BJ (cell line): ENCODE results near the gene RAB33B. TPM values are rescaled to one million over a fixed set of nuclear protein-coding genes. Genes with fewer than 3 reads are reported as not detected.
"Not testable (repeated sequence)": the region's sequence is repeated elsewhere in the genome, so short reads cannot be mapped to it uniquely, and the experiment has no call there.

Experiments
- CTCF ChIA-PET: fragments of 350-600 bp; formaldehyde crosslinking; extraction: SDS; loops from one replicate; lab custom pipeline; 2021; ENCODE audit warnings: antibody characterized with exemption, inconsistent platforms; lab: Yijun Ruan, JAX
- POLR2A ChIA-PET: fragments of 300-600 bp; sonication (Branson Sonifier 250); formaldehyde crosslinking; extraction: SDS; loops from one replicate; lab custom pipeline; 2021; ENCODE audit warnings: antibody characterized with exemption; lab: Charles Lee
- DNase-seq: peaks from one replicate; pipeline ENCODE4 v3.0.0-alpha.2; 2011; ENCODE audit warnings: low read depth
- H3K27me3 ChIP-seq: 2 replicates; pipeline ENCODE4 v1.6.0; 2011; ENCODE audit warnings: low read length; ENCODE audit not compliant: control insufficient read depth, insufficient read depth
- H3K36me3 ChIP-seq: 2 replicates; pipeline ENCODE4 v1.5.1; 2011; ENCODE audit warnings: low read length; ENCODE audit not compliant: control insufficient read depth, insufficient read depth
- H3K4me3 ChIP-seq: 2 replicates; pipeline ENCODE4 v1.5.1; 2011; ENCODE audit warnings: low read depth, mild to moderate bottlenecking, control low read depth, low read length
- CTCF ChIP-seq: IDR thresholded peaks from 2 replicates; pipeline ENCODE4 v1.5.1; 2011; ENCODE audit warnings: low read depth, mild to moderate bottlenecking, control low read depth, inconsistent platforms, low read length, moderate library complexity; ENCODE audit not compliant: insufficient read depth
- polyA plus RNA-seq: library from polyadenylated mRNA; depleted of rRNA; stranded (reverse); fragments of >200 nt; gene quantifications from 2 replicates; pipeline ENCODE4 v1.2.3, GENCODE V29; 2011

Gene RAB33B
- polyA plus RNA-seq, 1 experiment, result 4.0 TPM

- no peak overlapping the region for H3K4me3 ChIP-seq
- no peaks in the 10 kb centered on the region for H3K27me3 ChIP-seq
- no peak for DNase-seq
- ChIA-PET CTCF (no interaction called here), POLR2A (interaction anchor here (0.6 kb wide), 1 partner anchor 404 kb away, joined by 3 read pairs; no protein-coding TSS in a partner anchor)
- H3K36me3 ChIP-seq, result no peaks in the 10 kb centered on the region
- no peak for TF ChIP-seq CTCF
These were observed 3.4 kb downstream of the RAB33B start for GRCh38 chr4:139457318-139457717.

- CTCF ChIA-PET, result no interaction called here
- no peak for DNase-seq
- Histone ChIP-seq H3K4me3 (no peak overlapping the region), H3K27me3 (no peaks in the 10 kb centered on the region), H3K36me3 (no peaks in the 10 kb centered on the region)
- POLR2A ChIA-PET, result no interaction called here
- TF ChIP-seq CTCF, result no peak
These were observed 4.6 kb downstream of the RAB33B start for GRCh38 chr4:139458543-139458942.

GRCh38 chr4:139458999-139459398 is 5.1 kb downstream of the RAB33B start:
- ChIA-PET POLR2A (interaction anchor here (0.6 kb wide), 1 partner anchor 38 kb away, joined by 4 read pairs; no protein-coding TSS in a partner anchor), CTCF (interaction anchor here (0.6 kb wide), 1 partner anchor 1927 kb away, joined by 4 read pairs; no protein-coding TSS in a partner anchor)
- no peak for DNase-seq
- no peak for TF ChIP-seq CTCF
- no peaks in the 10 kb centered on the region for H3K36me3 ChIP-seq
- H3K4me3 ChIP-seq, result no peak overlapping the region
- H3K27me3 ChIP-seq, result no peaks in the 10 kb centered on the region

GRCh38 chr4:139460565-139460964 is 6.6 kb downstream of the RAB33B start:
- no peak for DNase-seq
- POLR2A ChIA-PET, result no interaction called here
- H3K27me3 ChIP-seq, result no peaks in the 10 kb centered on the region
- no peak overlapping the region for H3K4me3 ChIP-seq
- no peaks in the 10 kb centered on the region for H3K36me3 ChIP-seq
- CTCF ChIA-PET, result no interaction called here
- no peak for TF ChIP-seq CTCF

GRCh38 chr4:139461022-139461628 is 7.2 kb downstream of the RAB33B start:
- Histone ChIP-seq H3K4me3 (no peak overlapping the region), H3K27me3 (no peaks in the 10 kb centered on the region), H3K36me3 (no peaks in the 10 kb centered on the region)
- DNase-seq, result no peak
- ChIA-PET CTCF (interaction anchor here (1.8 kb wide), 1 partner anchor 36 kb away, joined by 5 read pairs; no protein-coding TSS in a partner anchor), POLR2A (interaction anchor here (0.6 kb wide), 1 partner anchor 27 kb away, joined by 5 read pairs; no protein-coding TSS in a partner anchor)
- no peak for TF ChIP-seq CTCF

- CTCF ChIA-PET, result not testable (repeated sequence)
These were observed 10.6 kb downstream of the RAB33B start for GRCh38 chr4:139464512-139464911.

More at GRCh38 chr4:139464512-139464911, 10.6 kb downstream of the RAB33B start:
- POLR2A ChIA-PET, DNase-seq, H3K36me3 ChIP-seq, H3K4me3 ChIP-seq, H3K27me3 ChIP-seq: not testable (repeated sequence)
